ENCODE measurements around the gene FAM114A1. TPM values are rescaled to one million over a fixed set of nuclear protein-coding genes. Genes with fewer than 3 reads are reported as not detected.
A peak's percentile ranks its signal among the peaks of the same experiment; 100 is the strongest.

Gene FAM114A1
- total RNA-seq, 1 experiment from 2014 or later = 32.0 TPM

- CTCF ChIA-PET = no interaction called here
- no peaks in the 10 kb centered on the region for H3K36me3 ChIP-seq (ENCODE audit: control insufficient read depth, insufficient read depth, low read length)
- DNase-seq (ENCODE audit: low read depth, low spot score) (peak; percentile 46), ATAC-seq (no peak)
- no TSS peak for BruUV-seq (replicated peaks)
- TF ChIP-seq REST (IDR thresholded peaks at IDR 0.05; ENCODE audit: insufficient read depth in 1 of 2, low read depth in 2 of 2, low read length in 1 of 2) (no peak), SIN3A (IDR thresholded peaks at IDR 0.05; ENCODE audit: borderline replicate concordance, insufficient read depth, low read depth, low read length) (no peak), POLR2AphosphoS5 (IDR thresholded peaks at IDR 0.05; ENCODE audit: low read depth, low read length) (no peak), TCF7L2 (IDR thresholded peaks at IDR 0.05; ENCODE audit: low read depth, low read length) (no peak)
- TF ChIP-seq, protein P1, sequence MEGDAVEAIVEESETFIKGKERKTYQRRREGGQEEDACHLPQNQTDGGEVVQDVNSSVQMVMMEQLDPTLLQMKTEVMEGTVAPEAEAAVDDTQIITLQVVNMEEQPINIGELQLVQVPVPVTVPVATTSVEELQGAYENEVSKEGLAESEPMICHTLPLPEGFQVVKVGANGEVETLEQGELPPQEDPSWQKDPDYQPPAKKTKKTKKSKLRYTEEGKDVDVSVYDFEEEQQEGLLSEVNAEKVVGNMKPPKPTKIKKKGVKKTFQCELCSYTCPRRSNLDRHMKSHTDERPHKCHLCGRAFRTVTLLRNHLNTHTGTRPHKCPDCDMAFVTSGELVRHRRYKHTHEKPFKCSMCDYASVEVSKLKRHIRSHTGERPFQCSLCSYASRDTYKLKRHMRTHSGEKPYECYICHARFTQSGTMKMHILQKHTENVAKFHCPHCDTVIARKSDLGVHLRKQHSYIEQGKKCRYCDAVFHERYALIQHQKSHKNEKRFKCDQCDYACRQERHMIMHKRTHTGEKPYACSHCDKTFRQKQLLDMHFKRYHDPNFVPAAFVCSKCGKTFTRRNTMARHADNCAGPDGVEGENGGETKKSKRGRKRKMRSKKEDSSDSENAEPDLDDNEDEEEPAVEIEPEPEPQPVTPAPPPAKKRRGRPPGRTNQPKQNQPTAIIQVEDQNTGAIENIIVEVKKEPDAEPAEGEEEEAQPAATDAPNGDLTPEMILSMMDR (IDR thresholded peaks at IDR 0.05) = no peak
- H3K27ac ChIP-seq (ENCODE audit: low read length) = no peak overlapping the region
- no peaks in the 10 kb centered on the region for H3K9me3 ChIP-seq (ENCODE audit: control insufficient read depth, insufficient read depth, low read depth, low read length)
- H3K27me3 ChIP-seq (ENCODE audit: control insufficient read depth, insufficient read depth, low read length) = no peaks in the 10 kb centered on the region
- no peak overlapping the region for H3K4me3 ChIP-seq (ENCODE audit: low read depth in 2 of 2, low read length in 2 of 2)
- intact Hi-C loops (cut with micrococcal nuclease; ENCODE audit: unreplicated experiment) (no loop called here), in situ Hi-C loops (cut with HindIII; ENCODE audit: low pct_unique_long_range_greater_than_20kb, low sequenced_read_pairs) (no loop called here)
- POLR2A ChIA-PET = interaction anchor here (0.6 kb wide), 1 partner anchor 215 kb away, joined by 3 read pairs; no protein-coding TSS in a partner anchor
- H3K4me1 ChIP-seq (ENCODE audit: control insufficient read depth, insufficient read depth, low read length) = no peaks in the 10 kb centered on the region
Observed at GRCh38 chr4:38948551-38948950, 80.9 kb downstream of the FAM114A1 start.

GRCh38 chr4:38949411-38950051, 81.9 kb downstream of the FAM114A1 start:
- Histone ChIP-seq H3K4me1 (ENCODE audit: control insufficient read depth, insufficient read depth, low read length) (no peaks in the 10 kb centered on the region), H3K27me3 (ENCODE audit: control insufficient read depth, insufficient read depth, low read length) (no peaks in the 10 kb centered on the region), H3K27ac (ENCODE audit: low read length) (no peak overlapping the region), H3K36me3 (ENCODE audit: control insufficient read depth, insufficient read depth, low read length) (no peaks in the 10 kb centered on the region), H3K9me3 (ENCODE audit: control insufficient read depth, insufficient read depth, low read depth, low read length) (no peaks in the 10 kb centered on the region), H3K4me3 (ENCODE audit: low read depth in 2 of 2, low read length in 2 of 2) (no peak overlapping the region)
- DNase-seq (ENCODE audit: low read depth, low spot score) (no peak), ATAC-seq (no peak)
- no peak for TF ChIP-seq POLR2AphosphoS5 (IDR thresholded peaks at IDR 0.05; ENCODE audit: low read depth, low read length)
- TF ChIP-seq REST (IDR thresholded peaks at IDR 0.05; ENCODE audit: insufficient read depth in 1 of 2, low read depth in 2 of 2, low read length in 1 of 2) = no peak
- TF ChIP-seq, protein P1 (IDR thresholded peaks at IDR 0.05) = no peak
- TF ChIP-seq TCF7L2 (IDR thresholded peaks at IDR 0.05; ENCODE audit: low read depth, low read length) = no peak
- TF ChIP-seq SIN3A (IDR thresholded peaks at IDR 0.05; ENCODE audit: borderline replicate concordance, insufficient read depth, low read depth, low read length) = no peak
- no TSS peak for BruUV-seq (replicated peaks)
- POLR2A ChIA-PET = no interaction called here
- intact Hi-C loops (cut with micrococcal nuclease; ENCODE audit: unreplicated experiment) (no loop called here), in situ Hi-C loops (cut with HindIII; ENCODE audit: low pct_unique_long_range_greater_than_20kb, low sequenced_read_pairs) (no loop called here)
- CTCF ChIA-PET = no interaction called here
